Measurements from ENCODE around the gene KCNQ1OT1.

The KCNQ1OT1 gene

GRCh38 chr11:2665526-2666400 lies 34.0 kb downstream of the KCNQ1OT1 start:
- DNase-seq, result no peak

DNA sequence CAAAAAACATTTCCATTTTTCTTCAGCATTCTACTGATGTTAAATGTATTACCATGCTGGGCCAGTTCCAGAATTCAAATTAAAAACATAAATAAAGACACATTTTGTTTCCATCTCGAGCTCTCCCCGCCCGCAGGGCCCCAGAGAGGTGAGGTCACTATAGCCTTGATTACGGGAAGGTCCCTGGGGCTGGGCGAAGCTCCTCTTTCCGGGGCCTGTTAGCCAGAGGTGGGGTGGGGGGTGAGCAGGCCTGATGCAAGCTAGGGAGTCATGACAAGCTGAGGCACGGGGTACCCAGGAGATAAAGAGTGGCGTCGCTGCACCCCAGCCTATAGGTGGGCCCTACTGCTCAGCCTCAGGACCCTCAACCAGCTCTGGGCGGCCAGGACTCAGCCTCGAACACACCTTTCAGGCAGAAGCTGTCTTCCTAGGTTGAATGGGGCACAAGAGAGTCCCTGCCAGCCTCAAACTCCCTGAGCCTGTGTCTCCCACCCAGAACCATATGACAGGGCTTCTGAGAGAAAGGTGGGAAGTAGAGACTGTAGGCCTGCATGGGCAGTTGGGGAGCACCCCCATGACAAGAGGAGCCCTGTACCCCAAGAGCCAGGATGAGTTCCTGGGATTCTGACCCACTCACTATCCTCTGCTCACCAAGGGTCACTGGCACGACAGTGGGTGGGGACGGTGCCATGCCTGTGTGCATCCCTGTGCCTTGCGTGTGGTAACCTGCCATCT lies 34.8 kb downstream of the KCNQ1OT1 start:
- DNase-seq, result no peak

GRCh38 chr11:2664376-2664775 lies 35.4 kb downstream of the KCNQ1OT1 start:
- DNase-seq, result no peak

DNA sequence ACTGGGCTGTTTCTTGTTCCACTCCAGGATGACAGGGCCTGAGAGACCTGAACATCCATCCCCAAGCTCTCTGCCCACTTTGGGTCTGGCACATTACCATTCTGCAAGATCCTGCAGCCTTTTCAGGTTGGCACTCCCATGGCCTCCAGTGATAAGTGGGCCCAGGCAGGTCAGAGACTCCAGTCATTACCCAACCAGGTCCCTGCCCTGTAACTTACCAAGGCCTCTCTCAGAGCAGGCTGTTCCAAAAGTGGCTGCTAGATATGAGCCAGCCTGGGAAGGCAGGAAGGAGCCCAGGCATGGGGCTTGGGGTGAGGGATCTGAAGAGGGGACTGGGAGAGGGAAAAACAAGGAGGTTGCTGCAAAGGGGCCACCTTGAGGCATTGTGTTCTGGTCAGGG lies 35.9 kb downstream of the KCNQ1OT1 start:
- DNase-seq, result no peak

GRCh38 chr11:2663506-2663905 lies 36.3 kb downstream of the KCNQ1OT1 start:
- DNase-seq, result no peak

DNA sequence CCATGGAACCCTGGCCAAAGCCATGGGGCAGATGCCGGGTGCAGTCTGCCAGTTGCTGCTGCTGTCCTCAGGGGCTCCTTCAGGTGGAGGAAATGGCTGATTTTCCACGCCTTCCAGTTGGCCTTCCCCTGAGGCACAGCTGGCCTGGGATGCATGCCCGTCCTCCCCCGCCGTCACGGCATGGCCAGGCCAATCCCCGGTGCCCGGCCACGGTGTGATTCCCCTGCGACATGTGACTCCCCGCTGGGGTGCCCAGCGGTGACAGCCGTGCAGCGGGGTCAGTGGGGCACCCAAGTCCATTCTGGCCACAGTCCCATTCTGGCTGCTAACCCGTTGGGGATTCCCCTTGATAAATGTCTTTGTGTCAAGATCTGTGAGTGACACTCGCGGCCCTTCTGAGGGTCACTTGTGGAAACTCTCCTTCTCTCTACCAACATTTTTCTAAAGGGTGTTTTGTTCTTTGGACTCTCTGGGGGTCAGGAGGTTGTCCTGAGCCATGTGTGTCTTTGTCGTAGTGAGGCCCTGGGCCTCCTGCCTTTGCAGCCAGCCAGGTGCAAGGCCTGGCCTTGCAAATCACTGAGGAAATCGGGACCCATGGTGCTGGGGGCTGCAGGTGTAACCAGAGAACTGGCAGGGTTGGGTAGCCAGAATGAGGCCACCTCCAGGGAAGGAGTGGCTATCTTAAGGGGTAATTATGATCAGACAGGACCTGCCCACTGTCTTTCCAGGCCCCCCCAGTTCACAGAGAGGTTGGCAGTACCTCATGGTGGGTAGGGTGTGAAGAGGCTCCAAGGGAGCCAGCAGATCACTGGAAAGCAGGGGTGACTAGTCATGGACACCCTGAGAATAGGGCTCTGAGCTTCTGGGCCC lies 37.1 kb downstream of the KCNQ1OT1 start:
- no peak for DNase-seq

DNA sequence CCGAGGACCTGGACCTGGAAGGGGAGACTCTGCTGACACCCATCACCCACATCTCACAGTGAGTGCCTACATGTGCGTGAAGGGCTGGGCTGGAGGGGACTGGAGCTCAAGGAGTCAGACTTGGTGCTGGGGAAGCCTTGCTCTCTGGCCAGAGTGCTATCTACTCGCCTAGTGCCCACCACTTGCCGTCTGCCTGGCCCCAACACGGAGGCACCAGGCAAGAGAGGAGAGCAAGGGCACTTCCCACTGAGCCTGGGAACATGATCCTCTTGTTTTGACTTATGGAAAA lies 37.8 kb downstream of the KCNQ1OT1 start:
- DNase-seq, result no peak

GRCh38 chr11:2661173-2662023 lies 38.4 kb downstream of the KCNQ1OT1 start:
- no peak for DNase-seq

- no peak for DNase-seq
These were observed 39.3 kb downstream of the KCNQ1OT1 start for GRCh38 chr11:2660357-2660939.

GRCh38 chr11:2657697-2658284 lies 42.0 kb downstream of the KCNQ1OT1 start:
- DNase-seq, result no peak

GRCh38 chr11:2656859-2657258 lies 42.9 kb downstream of the KCNQ1OT1 start:
- DNase-seq, result no peak

GRCh38 chr11:2655834-2656622 lies 43.8 kb downstream of the KCNQ1OT1 start:
- no peak for DNase-seq

DNA sequence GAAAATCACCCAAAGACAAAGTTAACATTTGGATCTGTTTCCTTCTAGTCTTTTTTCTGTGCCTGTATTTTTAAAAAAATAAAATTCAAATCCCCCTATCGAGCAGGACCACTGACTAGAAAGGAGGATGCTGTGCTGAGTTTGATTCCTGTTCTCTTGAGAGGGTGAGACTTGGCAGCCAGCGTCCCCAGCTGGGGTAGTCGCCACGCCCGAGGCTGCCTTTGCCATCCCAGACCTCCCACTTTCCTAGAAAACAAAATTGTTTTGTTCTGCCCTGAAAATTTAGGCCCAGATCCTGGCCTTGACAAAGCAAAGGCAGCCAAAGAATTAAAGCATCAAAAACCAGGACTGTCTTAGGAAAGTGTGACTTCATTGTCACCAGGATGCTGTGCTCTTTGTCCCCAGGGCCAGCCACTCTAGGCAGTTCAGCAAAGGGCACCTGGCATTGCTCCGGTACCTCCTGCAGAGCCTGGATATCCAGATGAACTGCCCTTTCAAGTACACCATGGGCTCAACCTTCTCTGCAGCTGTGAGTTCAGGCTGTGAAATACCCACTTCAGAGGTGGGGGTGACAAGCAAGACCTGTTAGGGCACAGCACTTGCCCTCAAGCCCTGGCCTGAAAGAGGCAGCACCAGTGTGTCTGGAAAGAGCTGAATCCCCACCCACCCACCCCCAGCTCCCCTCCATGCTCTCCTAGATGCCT lies 44.6 kb downstream of the KCNQ1OT1 start:
- no peak for DNase-seq

- DNase-seq, result no peak
These were observed 45.7 kb downstream of the KCNQ1OT1 start for GRCh38 chr11:2653930-2654739.

GRCh38 chr11:2653198-2653551 lies 46.6 kb downstream of the KCNQ1OT1 start:
- no peak for DNase-seq

- DNase-seq, result no peak
These were observed 47.2 kb downstream of the KCNQ1OT1 start for GRCh38 chr11:2652333-2653197.

DNA sequence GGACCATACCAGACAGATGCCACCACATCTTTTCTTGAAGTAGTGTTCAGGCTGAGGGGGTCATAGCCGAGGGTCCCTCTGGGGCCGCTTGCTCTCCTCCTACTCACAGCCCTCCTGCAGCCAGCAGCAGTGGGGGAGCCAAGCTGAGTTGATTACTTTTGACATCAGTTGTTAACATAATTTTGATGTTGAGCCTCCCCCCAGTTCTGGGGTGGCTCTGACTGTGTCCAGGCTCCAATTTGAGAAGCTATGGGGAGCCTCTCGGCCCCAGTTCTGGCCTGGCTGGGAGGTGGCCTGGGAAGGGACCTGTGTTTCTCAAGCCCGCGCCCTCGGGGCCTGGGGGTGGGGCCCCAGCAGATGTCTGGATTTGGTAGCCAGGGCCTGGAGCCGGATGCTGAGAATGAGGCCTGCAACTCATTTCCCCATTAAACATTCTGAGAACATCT lies 47.9 kb downstream of the KCNQ1OT1 start:
- DNase-seq, result no peak

- no peak for DNase-seq
These were observed 48.7 kb downstream of the KCNQ1OT1 start for GRCh38 chr11:2651054-2651617.
